ENCODE results near the gene ISG15.
"Not testable (repeated sequence)": the region's sequence is repeated elsewhere in the genome, so short reads cannot be mapped to it uniquely, and the experiment has no call there.

ISG15 gene

GRCh38 chr1:1030867-1031658 is 17.8 kb downstream of the ISG15 start:
- not testable (repeated sequence) for DNase-seq (ENCODE audit: low read depth)

- no peak for DNase-seq (ENCODE audit: low read depth)
These were observed 18.4 kb downstream of the ISG15 start for GRCh38 chr1:1031659-1032235.

DNA sequence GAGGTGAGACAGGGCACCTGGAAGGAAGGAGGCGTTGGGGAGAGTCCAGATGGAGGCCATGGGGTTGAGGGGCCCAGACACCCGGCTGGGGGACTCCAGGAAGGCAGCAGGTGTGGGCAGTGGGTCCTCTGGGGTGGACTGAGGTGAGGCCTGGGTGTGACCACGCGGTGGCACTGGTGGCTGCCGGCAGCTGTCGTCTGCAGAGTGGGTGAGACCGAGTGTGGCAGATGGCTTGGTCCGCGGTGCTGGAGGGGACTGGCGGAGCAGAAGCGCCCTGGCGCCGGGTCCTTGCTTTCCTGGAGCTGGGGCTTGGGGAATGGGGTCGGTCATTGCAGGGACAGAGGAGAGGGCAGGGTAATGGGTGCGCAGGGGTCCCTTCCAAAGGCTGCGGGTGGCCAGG is 19.1 kb downstream of the ISG15 start:
- DNase-seq (ENCODE audit: low read depth): no peak

DNA sequence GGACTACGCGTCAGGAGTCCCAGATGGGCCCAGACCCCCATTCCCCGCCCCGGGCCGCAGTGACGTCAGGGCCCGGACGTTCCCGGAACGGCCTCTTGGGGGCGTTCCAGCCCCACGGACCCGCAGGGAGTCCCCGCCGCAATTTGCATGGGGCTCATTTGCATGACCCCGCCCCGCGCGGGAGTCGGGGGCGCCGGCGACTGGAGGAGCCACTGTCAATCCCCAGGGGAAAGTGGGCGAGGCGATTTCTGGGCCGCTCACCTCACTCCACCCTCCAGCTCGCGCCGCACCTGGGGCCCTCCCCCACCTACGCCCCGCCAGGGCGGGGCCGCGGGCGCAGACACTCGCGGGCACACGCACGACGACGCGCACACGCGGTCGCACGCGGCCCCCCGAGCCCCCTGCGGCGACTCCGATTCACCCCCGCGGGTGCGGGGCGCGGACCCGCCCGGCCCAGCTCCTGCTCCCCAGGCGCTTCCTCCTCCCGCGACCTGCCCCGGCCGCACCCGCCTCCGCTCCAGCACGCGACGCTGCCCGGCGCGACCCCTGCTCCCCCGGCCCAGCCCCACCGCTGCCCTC is 19.8 kb downstream of the ISG15 start:
- DNase-seq (ENCODE audit: low read depth): peak; percentile 71

- DNase-seq (ENCODE audit: low read depth): no peak
These were observed 20.6 kb downstream of the ISG15 start for GRCh38 chr1:1033731-1034438.

DNA sequence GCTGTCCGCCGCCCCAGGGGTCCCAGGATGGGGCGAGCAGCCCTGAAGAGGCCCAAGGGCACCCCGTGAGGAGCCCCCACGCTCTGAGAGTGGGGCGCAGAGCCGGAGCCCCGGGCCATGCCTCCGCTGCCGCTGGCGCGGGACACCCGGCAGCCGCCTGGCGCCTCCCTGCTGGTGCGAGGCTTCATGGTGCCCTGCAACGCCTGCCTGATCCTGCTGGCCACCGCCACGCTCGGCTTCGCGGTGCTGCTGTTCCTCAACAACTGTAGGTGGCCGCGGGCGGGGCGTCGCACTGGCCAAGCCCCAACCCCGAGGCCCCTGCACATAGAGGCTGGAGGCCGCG is 21.1 kb downstream of the ISG15 start:
- no peak for DNase-seq (ENCODE audit: low read depth)

DNA sequence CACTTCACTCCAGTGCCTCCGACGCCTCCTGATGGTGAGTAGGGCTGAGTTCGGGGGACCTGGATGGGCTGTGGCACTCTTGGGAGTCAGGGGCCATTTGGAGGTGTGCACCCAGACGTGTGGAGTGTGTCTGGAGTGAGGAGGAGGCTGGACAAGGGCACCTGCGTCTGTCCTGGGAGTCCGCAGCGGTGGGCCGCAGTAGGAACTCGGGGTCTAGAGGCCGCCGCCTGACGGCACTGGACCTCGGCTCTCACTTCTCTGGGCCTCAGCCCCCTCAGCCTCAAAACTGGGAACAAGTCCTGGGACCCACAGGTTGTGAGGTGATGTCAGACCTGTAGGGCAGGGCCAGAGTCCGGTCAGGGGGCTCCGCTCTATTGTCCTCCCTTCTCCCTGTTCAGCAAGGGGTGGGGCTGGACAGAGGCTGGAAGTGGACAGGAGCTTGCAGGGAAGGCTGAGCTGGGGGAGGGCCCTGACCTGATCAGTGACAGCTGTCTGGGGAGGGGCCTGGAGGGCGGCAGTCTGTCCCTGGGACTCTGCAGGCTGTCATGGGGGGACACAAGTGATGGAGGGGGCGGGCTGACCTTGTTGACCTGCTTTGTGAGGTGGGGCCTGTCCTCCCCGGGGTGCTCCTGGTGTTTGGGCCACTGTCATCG is 22.1 kb downstream of the ISG15 start:
- no peak for DNase-seq (ENCODE audit: low read depth)

GRCh38 chr1:1037366-1038327 is 24.4 kb downstream of the ISG15 start:
- no peak for DNase-seq (ENCODE audit: low read depth)

DNA sequence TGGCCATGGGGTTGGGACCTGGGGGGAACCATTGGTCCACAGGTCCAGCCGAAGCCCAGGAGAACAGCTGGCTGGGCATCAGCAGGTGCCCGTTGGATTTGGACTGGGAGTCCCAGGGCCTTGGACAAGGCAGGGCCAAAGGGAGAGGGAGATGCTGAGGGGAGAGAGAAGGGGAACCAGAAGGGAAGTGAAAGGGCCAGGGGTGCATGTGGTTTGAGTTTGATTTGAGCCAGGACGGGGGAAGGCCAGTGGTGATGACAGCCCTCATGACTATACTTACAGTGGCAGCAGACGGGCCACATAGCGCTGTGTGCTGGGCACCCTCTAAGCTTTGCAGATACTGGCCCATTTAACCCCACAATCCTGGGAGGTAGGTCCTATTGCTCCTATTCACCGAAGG is 25.4 kb downstream of the ISG15 start:
- no peak for DNase-seq (ENCODE audit: low read depth)

DNA sequence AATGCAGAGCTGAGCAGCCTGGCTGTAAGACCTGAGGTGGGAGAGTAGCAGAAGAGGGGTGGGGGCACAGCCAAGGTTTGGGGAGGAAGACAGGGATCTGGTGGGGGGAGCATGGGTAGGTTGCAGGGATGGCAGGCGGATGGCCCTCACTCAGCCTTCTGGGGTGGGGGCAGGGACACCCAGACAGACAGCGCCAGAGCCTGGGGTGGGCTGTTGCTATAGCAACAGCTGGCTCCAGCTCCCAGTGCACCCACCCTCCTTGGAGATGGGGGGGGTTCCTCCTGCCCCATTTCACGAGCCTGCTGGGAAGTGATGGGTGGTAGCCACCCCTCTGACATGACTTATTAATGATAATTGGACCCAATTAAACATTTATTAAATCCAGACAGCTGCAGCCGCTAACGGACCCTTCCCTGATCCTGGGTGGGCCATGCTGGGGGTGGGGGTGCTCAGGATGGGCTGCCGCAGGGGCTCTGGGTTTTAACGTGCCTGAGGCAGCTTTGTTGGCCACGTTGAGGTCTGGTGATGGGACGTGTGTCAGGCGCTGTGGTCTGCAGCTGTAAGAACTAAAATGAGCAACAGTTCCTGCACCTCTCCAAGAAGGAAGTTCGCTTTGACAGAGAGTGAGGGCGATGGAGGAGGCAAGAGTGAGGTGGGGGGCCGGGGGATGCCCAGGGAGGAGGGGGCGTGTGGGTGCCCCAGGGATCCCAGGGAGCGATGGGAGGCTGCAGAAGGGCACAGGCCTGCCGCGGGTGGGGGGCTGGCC is 26.0 kb downstream of the ISG15 start:
- no peak for DNase-seq (ENCODE audit: low read depth)

DNA sequence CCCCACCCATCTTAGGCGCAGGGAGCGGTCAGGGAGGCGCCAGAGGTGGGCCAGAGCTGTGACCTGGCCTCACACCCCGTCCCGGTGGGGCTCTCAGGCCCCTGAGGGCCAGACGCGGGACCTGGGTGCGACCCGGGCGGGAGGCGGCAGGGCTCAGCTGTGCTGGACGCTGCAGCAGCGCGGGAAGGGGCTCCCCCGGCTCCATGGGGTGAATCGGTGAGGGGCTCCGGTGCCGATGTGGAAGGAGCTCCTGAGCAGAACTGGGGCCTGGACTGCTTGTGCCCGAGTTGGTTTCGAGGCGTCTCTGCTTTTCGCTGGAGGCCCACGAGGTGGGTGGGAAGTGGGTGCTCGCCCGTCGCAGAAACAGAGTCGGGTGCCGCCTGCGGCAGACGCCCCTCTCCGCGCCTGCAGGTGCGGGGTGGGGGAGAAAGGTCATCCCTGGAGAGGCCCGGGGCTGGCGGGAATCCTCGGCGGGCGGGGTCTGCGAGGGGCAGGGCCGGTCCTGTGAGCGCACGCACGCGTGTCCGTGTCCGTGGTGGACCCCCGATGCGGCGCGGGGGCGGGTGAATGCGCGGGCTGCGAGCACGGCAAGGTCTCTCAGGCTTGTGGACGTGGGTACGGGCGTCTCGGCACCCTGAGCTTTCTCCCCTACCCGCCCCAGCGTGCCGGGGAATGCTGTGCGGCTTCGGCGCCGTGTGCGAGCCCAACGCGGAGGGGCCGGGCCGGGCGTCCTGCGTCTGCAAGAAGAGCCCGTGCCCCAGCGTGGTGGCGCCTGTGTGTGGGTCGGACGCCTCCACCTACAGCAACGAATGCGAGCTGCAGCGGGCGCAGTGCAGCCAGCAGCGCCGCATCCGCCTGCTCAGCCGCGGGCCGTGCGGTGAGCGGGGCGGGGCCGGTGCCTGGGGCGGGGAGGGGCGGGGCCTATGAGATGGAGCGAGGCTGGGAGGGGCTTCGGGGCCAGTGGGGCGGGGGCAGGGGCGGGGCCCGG is 27.0 kb downstream of the ISG15 start:
- DNase-seq (ENCODE audit: low read depth): peak; percentile 44

GRCh38 chr1:1041092-1041523 is 27.8 kb downstream of the ISG15 start:
- DNase-seq (ENCODE audit: low read depth): no peak

- no peak for DNase-seq (ENCODE audit: low read depth)
These were observed 28.6 kb downstream of the ISG15 start for GRCh38 chr1:1041873-1042272.

DNA sequence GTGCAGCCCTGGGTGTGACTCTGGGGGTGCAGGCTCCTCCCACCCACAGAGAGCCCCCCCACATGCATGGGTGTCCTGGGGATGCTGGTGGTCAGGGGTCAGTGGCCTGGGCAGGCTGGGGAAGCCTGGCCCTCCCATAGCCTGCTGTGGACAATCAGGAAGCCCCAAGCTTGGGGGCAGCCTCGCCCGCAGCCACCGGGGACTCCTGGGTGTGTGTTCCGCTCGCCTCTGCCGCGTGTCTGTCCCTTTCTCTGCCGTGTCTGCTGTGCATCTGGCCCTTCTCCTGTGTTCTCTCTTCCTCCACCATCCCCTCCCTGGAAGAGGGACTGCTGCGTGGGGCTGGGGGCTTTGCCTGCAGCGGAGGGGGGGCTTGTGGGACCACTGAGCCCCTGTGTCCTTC is 29.5 kb downstream of the ISG15 start:
- no peak for DNase-seq (ENCODE audit: low read depth)

- DNase-seq (ENCODE audit: low read depth): no peak
These were observed 30.1 kb downstream of the ISG15 start for GRCh38 chr1:1043411-1043810.

GRCh38 chr1:1043921-1044320 is 30.6 kb downstream of the ISG15 start:
- no peak for DNase-seq (ENCODE audit: low read depth)

DNA sequence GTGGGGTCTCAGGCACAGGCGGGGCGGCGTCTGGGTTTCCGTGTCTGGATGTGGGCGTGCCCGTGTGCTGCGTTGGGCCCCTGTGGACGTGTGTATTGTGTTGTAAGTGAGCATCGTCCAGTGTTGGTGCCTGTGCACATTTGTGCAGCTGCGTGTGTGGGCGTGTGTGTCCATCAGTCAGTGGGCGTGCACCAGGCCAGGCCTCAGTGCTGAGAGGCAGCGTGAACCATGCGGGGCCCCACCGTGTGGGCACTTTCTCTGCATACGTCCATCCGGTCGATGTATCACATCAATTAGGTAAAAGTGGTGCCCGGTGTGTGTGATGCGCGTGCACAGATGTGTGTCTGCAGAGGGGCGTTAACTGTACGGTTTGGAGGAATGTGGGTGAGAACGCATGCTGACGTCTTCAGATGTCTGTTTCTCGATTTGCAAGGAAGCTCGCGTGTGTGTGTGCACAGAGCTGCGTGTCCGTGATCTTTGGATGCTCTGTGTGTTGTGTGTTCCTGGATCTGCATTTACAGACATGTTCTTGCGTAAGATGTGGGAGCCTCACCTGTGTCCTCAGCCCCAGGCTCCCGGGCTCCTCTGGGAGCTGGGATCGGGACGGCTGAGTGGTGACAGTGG is 31.3 kb downstream of the ISG15 start:
- DNase-seq (ENCODE audit: low read depth): no peak

- DNase-seq (ENCODE audit: low read depth): no peak
These were observed 31.8 kb downstream of the ISG15 start for GRCh38 chr1:1045129-1045528.

GRCh38 chr1:1046243-1046642 is 32.9 kb downstream of the ISG15 start:
- no peak for DNase-seq (ENCODE audit: low read depth)

All from stimulated activated CD8-positive, alpha-beta memory T cell treated with anti-CD3 and anti-CD28 coated beads, Interleukin-7, amount 100 ng/mL, for 24 hours (primary cell).